ENCODE measurements around the gene DPP4.

DNA sequence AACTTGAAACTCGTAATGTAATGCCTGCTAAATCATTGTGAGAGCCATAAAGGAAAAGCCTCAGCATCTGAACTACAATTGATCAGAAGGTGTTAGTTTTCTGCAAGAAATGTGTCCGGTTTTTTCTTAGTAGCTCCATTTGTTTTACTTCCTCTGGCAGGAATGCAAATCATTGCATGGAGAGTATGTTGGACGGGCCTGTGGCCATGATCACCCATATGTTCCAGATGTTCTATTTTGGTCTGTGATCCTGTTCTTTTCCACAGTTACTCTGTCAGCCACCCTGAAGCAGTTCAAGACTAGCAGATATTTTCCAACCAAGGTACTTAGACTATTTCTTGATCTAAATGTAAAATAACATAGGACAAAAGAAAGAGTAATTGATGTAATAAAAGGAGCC lies 126.6 kb downstream of the DPP4 start:
- TF ChIP-seq EZH2phosphoT487 (IDR thresholded peaks at IDR 0.05; ENCODE audit: insufficient read depth, low read depth) (no peak), EZH2 (IDR thresholded peaks at IDR 0.05; ENCODE audit: insufficient read depth, poor library complexity, severe bottlenecking) (no peak)
